HEK293 (cell line): Measurements from ENCODE around the gene KCNJ9.
A peak's percentile ranks its signal among the peaks of the same experiment; 100 is the strongest.

Experiments used
- CTCF ChIA-PET: fragments of 350-600 bp; formaldehyde crosslinking; extraction: SDS; loops from one replicate; lab custom pipeline; 2021; ENCODE audit warnings: antibody characterized with exemption; lab: Yijun Ruan, JAX
- POLR2A ChIA-PET: fragments of 300-600 bp; formaldehyde crosslinking; extraction: SDS; loops from one replicate; lab custom pipeline; 2020; ENCODE audit warnings: antibody characterized with exemption, inconsistent platforms; lab: Yijun Ruan, JAX
- H3K27ac ChIP-seq: fragments of 200-500 bp; sonication (Bioruptor generic); 2 replicates; pipeline ENCODE4 v1.5.1; 2014; ENCODE audit warnings: low read depth, low read length, control low read depth, inconsistent platforms; ENCODE audit errors: extremely low read depth
- H3K36me3 ChIP-seq, 2 experiments: fragments of 200-500 bp in 1 of 2; sonication (Bioruptor generic) in 1 of 2; 1 replicate in 1 of 2; 2 replicates in 1 of 2; pipeline ENCODE4 v1.5.1; 2014 to 2017; ENCODE audit warnings: inconsistent platforms in 2 of 2, low read length in 2 of 2; ENCODE audit not compliant: control insufficient read depth in 2 of 2, insufficient read depth in 1 of 2
- H3K4me1 ChIP-seq: fragments of 200-500 bp; sonication (Bioruptor generic); 2 replicates; pipeline ENCODE4 v1.5.1; 2014; ENCODE audit warnings: mild to moderate bottlenecking, low read length, inconsistent platforms; ENCODE audit not compliant: control insufficient read depth, insufficient read depth
- H3K4me3 ChIP-seq: 2 replicates; pipeline ENCODE4 v1.5.1; 2011; ENCODE audit warnings: low read depth, mild to moderate bottlenecking, control low read depth, low read length, moderate library complexity
- H3K9me3 ChIP-seq: fragments of 200-500 bp; sonication (Bioruptor generic); 2 replicates; pipeline ENCODE4 v1.5.1; 2014; ENCODE audit warnings: low read depth, low read length, inconsistent platforms; ENCODE audit not compliant: control insufficient read depth, insufficient read depth
- BCL6B ChIP-seq: fragments of 450-650 bp; formaldehyde crosslinking; IDR thresholded peaks from 2 replicates; pipeline ENCODE4 v1.5.1; 2017; ENCODE audit warnings: missing biosample characterization, missing genetic modification characterization
- GLIS2 ChIP-seq: fragments of 450-650 bp; formaldehyde crosslinking; IDR thresholded peaks from 2 replicates; pipeline ENCODE4 v1.5.1; 2016; ENCODE audit warnings: missing biosample characterization, missing genetic modification characterization
- HOXC10 ChIP-seq: sonication (generic); formaldehyde crosslinking; IDR thresholded peaks from 2 replicates; pipeline ENCODE4 v1.8.1; 2023; ENCODE audit warnings: mild to moderate bottlenecking, missing genetic modification reagents
- HOXD13 ChIP-seq: sonication (generic); formaldehyde crosslinking; IDR thresholded peaks from 2 replicates; pipeline ENCODE4 v1.8.0; 2022; ENCODE audit warnings: missing genetic modification reagents, borderline replicate concordance
- KLF8 ChIP-seq: fragments of 450-650 bp; formaldehyde crosslinking; IDR thresholded peaks from 2 replicates; pipeline ENCODE4 v1.5.1; 2016; ENCODE audit warnings: missing biosample characterization, missing genetic modification characterization
- PRDM4 ChIP-seq: fragments of 450-650 bp; formaldehyde crosslinking; IDR thresholded peaks from 2 replicates; pipeline ENCODE4 v1.5.1; 2017; ENCODE audit warnings: missing biosample characterization, missing genetic modification characterization
- ZBTB17 ChIP-seq: fragments of 450-650 bp; formaldehyde crosslinking; IDR thresholded peaks from 2 replicates; pipeline ENCODE4 v1.5.1; 2016; ENCODE audit warnings: missing biosample characterization, missing genetic modification characterization
- ZBTB7A ChIP-seq: fragments of 450-650 bp; formaldehyde crosslinking; IDR thresholded peaks from 2 replicates; pipeline ENCODE4 v1.5.1; 2016; ENCODE audit warnings: low read depth, missing biosample characterization, missing genetic modification characterization
- ZNF132 ChIP-seq: fragments of 450-650 bp; formaldehyde crosslinking; IDR thresholded peaks from 2 replicates; pipeline ENCODE4 v1.5.1; 2017; ENCODE audit warnings: missing biosample characterization, missing genetic modification characterization, borderline replicate concordance
- ZNF211 ChIP-seq: fragments of 450-650 bp; formaldehyde crosslinking; IDR thresholded peaks from 2 replicates; pipeline ENCODE4 v1.5.1; 2016; ENCODE audit warnings: low read depth, missing biosample characterization, missing genetic modification characterization
- ZNF223 ChIP-seq: fragments of 450-650 bp; formaldehyde crosslinking; IDR thresholded peaks from 2 replicates; pipeline ENCODE4 v1.5.1; 2016; ENCODE audit warnings: missing biosample characterization, missing genetic modification characterization
- ZNF280C ChIP-seq: fragments of 450-650 bp; formaldehyde crosslinking; IDR thresholded peaks from 2 replicates; pipeline ENCODE4 v1.5.1; 2016; ENCODE audit warnings: missing biosample characterization, missing genetic modification characterization
- ZNF280D ChIP-seq: fragments of 450-650 bp; formaldehyde crosslinking; IDR thresholded peaks from 2 replicates; pipeline ENCODE4 v1.5.1; 2016; ENCODE audit warnings: missing biosample characterization, missing genetic modification characterization
- ZNF513 ChIP-seq: fragments of 450-650 bp; IDR thresholded peaks from 2 replicates; pipeline ENCODE4 v1.5.1; 2018; ENCODE audit warnings: missing biosample characterization, missing genetic modification characterization
- ZNF518A ChIP-seq: fragments of 450-650 bp; formaldehyde crosslinking; conservative IDR thresholded peaks from 2 replicates; pipeline ENCODE4 v1.5.1; 2016; ENCODE audit warnings: low read depth, missing biosample characterization, missing genetic modification characterization
- ZNF521 ChIP-seq: fragments of 450-650 bp; formaldehyde crosslinking; IDR thresholded peaks from 2 replicates; pipeline ENCODE4 v1.5.1; 2017; ENCODE audit warnings: missing biosample characterization, mild to moderate bottlenecking, missing genetic modification characterization
- ZNF76 ChIP-seq: fragments of 450-650 bp; formaldehyde crosslinking; IDR thresholded peaks from 2 replicates; pipeline ENCODE4; 2016; ENCODE audit warnings: low read depth, missing biosample characterization, missing genetic modification characterization, borderline replicate concordance
- ZNF792 ChIP-seq: fragments of 450-650 bp; formaldehyde crosslinking; IDR thresholded peaks from 2 replicates; pipeline ENCODE4 v1.5.1; 2016; ENCODE audit warnings: missing biosample characterization, missing genetic modification characterization
- ZXDB ChIP-seq: fragments of 450-650 bp; formaldehyde crosslinking; IDR thresholded peaks from 2 replicates; pipeline ENCODE4 v1.5.1; 2016; ENCODE audit warnings: missing biosample characterization, missing genetic modification characterization

The KCNJ9 gene

GRCh38 chr1:160078512-160079195 lies 2.7 kb upstream of the KCNJ9 start:
- Histone ChIP-seq H3K36me3 (no peaks in the 10 kb centered on the region), H3K9me3 (no peaks in the 10 kb centered on the region), H3K27ac (no peak overlapping the region), H3K4me3 (no peak overlapping the region), H3K4me1 (no peaks in the 10 kb centered on the region)
- CTCF ChIA-PET: interaction anchor here (0.5 to 16.5 kb wide), 50 partner anchors 8 to 936 kb away, joined by 3 to 541 read pairs (median 4); partner anchors contain the start of genes IGSF8, KCNJ10 and PIGM
- POLR2A ChIA-PET: no interaction called here
- TF ChIP-seq ZXDB (tag by site-specific recombination) (no peak), ZNF521 (no peak), BCL6B (tag by site-specific recombination) (no peak), ZNF132 (tag by site-specific recombination) (no peak), PRDM4 (tag by site-specific recombination) (no peak), ZNF792 (tag by site-specific recombination) (no peak), GLIS2 (tag by site-specific recombination) (no peak), KLF8 (tag by site-specific recombination) (no peak), ZNF76 (tag by site-specific recombination) (no peak), ZBTB17 (tag by site-specific recombination) (peak; percentile 65), ZNF518A (tag by site-specific recombination) (no peak), ZNF280C (tag by site-specific recombination) (no peak), ZNF280D (tag by site-specific recombination) (no peak), ZBTB7A (tag by site-specific recombination) (no peak), ZNF223 (tag by site-specific recombination) (peak; percentile 99), ZNF513 (tag by site-specific recombination) (peak; percentile 80), HOXC10 (CRISPR knock-in tag) (no peak), ZNF211 (tag by site-specific recombination) (no peak), HOXD13 (no peak)
